Spinal cord (tissue), 10 donors: Measurements from ENCODE around the gene FAM151A. TPM values are rescaled to one million over a fixed set of nuclear protein-coding genes. Genes with fewer than 3 reads are reported as not detected.

Source experiments
- DNase-seq, 6 donors: peaks; one replicate each; pipeline versions ENCODE4 v3.0.0 to v3.0.0-alpha.2; 2013 to 2015; ENCODE audit warnings: low spot score in 6 of 6, low read depth in 4 of 6
- H3K27ac ChIP-seq: one replicate; pipeline ENCODE4 v1.5.1; 2013; ENCODE audit warnings: low read depth, low read length, control low read depth
- H3K27me3 ChIP-seq: one replicate; pipeline ENCODE4 v1.6.1; 2013; ENCODE audit warnings: low read length; ENCODE audit not compliant: control insufficient read depth, insufficient read depth
- H3K36me3 ChIP-seq: one replicate; pipeline ENCODE4 v1.6.1; 2013; ENCODE audit warnings: low read length; ENCODE audit not compliant: control insufficient read depth, insufficient read depth
- H3K4me1 ChIP-seq: one replicate; pipeline ENCODE4 v1.6.1; 2013; ENCODE audit warnings: low read length; ENCODE audit not compliant: control insufficient read depth, insufficient read depth
- H3K4me3 ChIP-seq: one replicate; pipeline ENCODE4 v1.5.1; 2013; ENCODE audit warnings: low read depth, low read length, control low read depth
- H3K9me3 ChIP-seq: one replicate; pipeline ENCODE4 v1.6.1; 2013; ENCODE audit warnings: low read length; ENCODE audit not compliant: control insufficient read depth, insufficient read depth
- WGBS: methylation state at CpG from one replicate; pipeline ENCODE4 v1.1.5; 2013; ENCODE audit warnings: missing lambda C conversion rate; ENCODE audit not compliant: insufficient coverage; 5-methylcytosine and 5-hydroxymethylcytosine counted together
- polyA plus RNA-seq, 2 donors: library from polyadenylated mRNA; unstranded; fragments of 120-200 nt; gene quantifications; one replicate each; pipeline ENCODE4 v1.2.1, GENCODE V29; 2013; ENCODE audit not compliant: insufficient read length in 2 of 2
- total RNA-seq, 2 donors: library from RNA; depleted of rRNA in 1 of 2; stranded (reverse); fragments of 120-200 nt in 1 of 2; fragments of >200 nt in 1 of 2; gene quantifications; one replicate each; pipeline versions ENCODE4 v1.2.3 to v1.2.4, GENCODE V29; 2013 to 2014
- donor health status: healthy.

FAM151A gene
- total and polyA plus RNA-seq, 4 donors = 0.22 to 0.98 TPM; not detected in 2

GRCh38 chr1:54604572-54605370 lies 18.6 kb downstream of the FAM151A start:
- Histone ChIP-seq H3K9me3 (no peaks in the 10 kb centered on the region), H3K4me3 (no peak overlapping the region), H3K36me3 (peaks cover 62% of the 10 kb centered on the region), H3K27me3 (no peaks in the 10 kb centered on the region), H3K27ac (no peak overlapping the region), H3K4me1 (peaks cover 50% of the 10 kb centered on the region)
- 87% methylated on average over 11 of the region's 13 CpGs for WGBS
- DNase-seq = no peak

GRCh38 chr1:54604051-54604450 lies 19.3 kb downstream of the FAM151A start:
- no peaks in the 10 kb centered on the region for H3K9me3 ChIP-seq
- H3K4me3 ChIP-seq = no peak overlapping the region
- WGBS = 93% methylated on average over 4 of the region's 7 CpGs
- H3K27me3 ChIP-seq = no peaks in the 10 kb centered on the region
- no peak overlapping the region for H3K27ac ChIP-seq
- H3K36me3 ChIP-seq = peaks cover 58% of the 10 kb centered on the region
- H3K4me1 ChIP-seq = peaks cover 49% of the 10 kb centered on the region
- no peak for DNase-seq

- DNase-seq = no peak
- Histone ChIP-seq H3K27me3 (no peaks in the 10 kb centered on the region), H3K4me1 (peaks cover 42% of the 10 kb centered on the region), H3K27ac (no peak overlapping the region), H3K36me3 (peaks cover 54% of the 10 kb centered on the region), H3K4me3 (no peak overlapping the region), H3K9me3 (no peaks in the 10 kb centered on the region)
- 85% methylated on average over 2 of the region's 6 CpGs for WGBS
Measured at GRCh38 chr1:54603241-54603640, 20.1 kb downstream of the FAM151A start.

GRCh38 chr1:54602554-54602953 lies 20.8 kb downstream of the FAM151A start:
- WGBS = 87% methylated on average over 15 of the region's 18 CpGs
- Histone ChIP-seq H3K9me3 (no peaks in the 10 kb centered on the region), H3K36me3 (peaks cover 48% of the 10 kb centered on the region), H3K27me3 (no peaks in the 10 kb centered on the region), H3K4me3 (no peak overlapping the region), H3K4me1 (peaks cover 35% of the 10 kb centered on the region), H3K27ac (no peak overlapping the region)
- no peak for DNase-seq

- H3K36me3 ChIP-seq = peaks cover 44% of the 10 kb centered on the region
- no peak overlapping the region for H3K4me3 ChIP-seq
- DNase-seq = no peak
- 83% methylated on average over 10 of the region's 10 CpGs for WGBS
- H3K4me1 ChIP-seq = peaks cover 31% of the 10 kb centered on the region
- H3K27me3 ChIP-seq = no peaks in the 10 kb centered on the region
- no peaks in the 10 kb centered on the region for H3K9me3 ChIP-seq
- H3K27ac ChIP-seq = no peak overlapping the region
Measured at GRCh38 chr1:54601730-54602129, 21.6 kb downstream of the FAM151A start.

GRCh38 chr1:54600947-54601721 lies 22.2 kb downstream of the FAM151A start:
- peak in 2 of 6 donors; percentile 9 to 56 for DNase-seq
- no peak overlapping the region for H3K4me3 ChIP-seq
- H3K4me1 ChIP-seq = peaks cover 30% of the 10 kb centered on the region
- peaks cover 44% of the 10 kb centered on the region for H3K36me3 ChIP-seq
- H3K27me3 ChIP-seq = no peaks in the 10 kb centered on the region
- H3K9me3 ChIP-seq = no peaks in the 10 kb centered on the region
- no peak overlapping the region for H3K27ac ChIP-seq
- WGBS = 67% methylated on average over 18 of the region's 21 CpGs

GRCh38 chr1:54599211-54599823 lies 24.0 kb downstream of the FAM151A start:
- no peak overlapping the region for H3K4me3 ChIP-seq
- H3K27me3 ChIP-seq = no peaks in the 10 kb centered on the region
- WGBS = 82% methylated on average over 13 of the region's 13 CpGs
- H3K27ac ChIP-seq = no peak overlapping the region
- peaks cover 44% of the 10 kb centered on the region for H3K36me3 ChIP-seq
- DNase-seq = peak in 2 of 6 donors; percentile 36 to 40
- peaks cover 33% of the 10 kb centered on the region for H3K4me1 ChIP-seq
- H3K9me3 ChIP-seq = no peaks in the 10 kb centered on the region

- 83% methylated on average over 1 of the region's 3 CpGs for WGBS
- no peaks in the 10 kb centered on the region for H3K9me3 ChIP-seq
- no peaks in the 10 kb centered on the region for H3K27me3 ChIP-seq
- peaks cover 33% of the 10 kb centered on the region for H3K4me1 ChIP-seq
- H3K4me3 ChIP-seq = no peak overlapping the region
- peaks cover 43% of the 10 kb centered on the region for H3K36me3 ChIP-seq
- no peak for DNase-seq
- H3K27ac ChIP-seq = no peak overlapping the region
Measured at GRCh38 chr1:54597455-54598030, 25.8 kb downstream of the FAM151A start.

- 79% methylated on average over 3 of the region's 3 CpGs for WGBS
- Histone ChIP-seq H3K36me3 (peaks cover 37% of the 10 kb centered on the region), H3K9me3 (no peaks in the 10 kb centered on the region), H3K27me3 (no peaks in the 10 kb centered on the region), H3K4me1 (peaks cover 29% of the 10 kb centered on the region), H3K27ac (no peak overlapping the region), H3K4me3 (no peak overlapping the region)
- DNase-seq = no peak
Measured at GRCh38 chr1:54596756-54597155, 26.6 kb downstream of the FAM151A start.
